ENCODE results near the gene RIPK4. TPM values are rescaled to one million over a fixed set of nuclear protein-coding genes. Genes with fewer than 3 reads are reported as not detected.

Gene RIPK4
- total and polyA plus RNA-seq, 2 donors from 2014 or later = 11.6 to 32.6 TPM

DNA sequence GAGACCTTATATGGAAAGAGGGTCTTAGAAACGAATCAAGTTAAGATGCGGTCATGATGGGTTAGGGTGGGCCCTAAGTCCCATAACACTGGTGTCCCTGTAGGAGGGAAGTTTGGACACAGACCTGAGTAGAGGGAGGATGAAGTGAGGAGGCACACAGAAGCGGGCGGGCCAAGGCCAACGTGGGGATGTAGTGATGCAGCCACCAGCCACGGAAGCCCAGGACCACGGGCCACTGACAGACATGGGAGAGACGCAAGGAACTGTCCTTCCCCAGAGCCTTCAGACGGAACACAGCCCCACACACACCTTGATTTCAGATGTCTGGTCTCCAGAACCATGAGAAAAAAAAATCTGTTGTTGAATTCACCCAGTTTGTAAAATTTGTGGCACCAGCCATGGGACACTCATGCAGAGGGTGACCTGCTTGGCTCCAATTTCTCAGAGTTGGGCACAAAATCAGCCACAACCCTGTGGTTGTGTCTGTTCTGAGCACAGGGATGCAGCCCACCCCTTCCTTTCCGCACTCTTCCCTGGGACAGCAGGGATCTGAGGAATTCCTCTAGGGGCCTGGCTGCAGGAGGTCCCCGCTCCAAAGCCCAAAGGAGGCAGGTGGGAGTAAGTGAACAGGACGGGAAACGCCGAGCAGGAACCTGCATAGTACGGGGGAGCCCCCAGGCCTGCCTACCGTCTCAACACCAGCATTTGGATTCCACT lies 61.1 kb downstream of the RIPK4 start:
- no peak overlapping the region for H3K27ac ChIP-seq (ENCODE audit: low read depth in 2 of 2, low read length in 2 of 2)
- H3K9me3 ChIP-seq (ENCODE audit: control insufficient read depth in 2 of 3, insufficient read depth in 1 of 3, low read length in 3 of 3) = no peaks in the 10 kb centered on the region

DNA sequence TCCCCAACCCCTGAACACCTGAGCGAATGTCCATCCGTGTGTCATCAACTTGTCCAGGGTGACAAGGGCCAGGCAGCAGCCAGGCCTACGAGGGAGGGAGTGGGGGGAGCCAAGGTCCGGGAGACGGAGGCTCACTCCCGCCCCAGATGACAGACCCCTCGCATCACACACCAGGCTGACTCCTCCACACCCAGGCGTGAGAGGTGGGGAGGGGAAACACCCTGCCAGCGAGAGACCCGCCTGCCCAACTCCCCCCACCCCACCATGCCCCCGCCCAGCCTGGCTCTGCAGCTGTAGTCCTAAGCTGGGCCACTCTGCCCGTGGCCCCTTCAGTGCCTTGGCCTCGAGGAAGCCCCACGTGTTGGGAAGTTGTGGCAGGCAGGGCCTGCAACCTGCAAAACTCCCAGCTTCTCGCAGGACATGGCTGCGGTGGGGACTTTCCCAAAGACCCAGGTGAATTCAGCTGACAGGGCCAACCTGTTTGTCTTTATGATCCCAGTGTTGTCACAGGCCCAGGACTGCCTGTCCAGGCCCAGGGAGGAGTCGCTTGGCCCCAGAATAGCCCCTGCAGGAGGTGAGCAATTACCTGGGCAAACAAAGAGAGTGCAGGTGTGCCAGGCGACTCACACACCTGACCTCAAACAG lies 62.9 kb downstream of the RIPK4 start:
- Histone ChIP-seq H3K4me3 (ENCODE audit: low read length in 3 of 3) (no peak overlapping the region), H3K27ac (ENCODE audit: low read depth in 2 of 2, low read length in 2 of 2) (no peak overlapping the region), H3K27me3 (ENCODE audit: control insufficient read depth, insufficient read depth, low read length) (no peaks in the 10 kb centered on the region), H3K9ac (ENCODE audit: low read length in 3 of 3) (no peak overlapping the region), H3K36me3 (ENCODE audit: control insufficient read depth in 2 of 3, insufficient read depth in 3 of 3, low read length in 3 of 3) (no peaks in the 10 kb centered on the region), H3K4me1 (ENCODE audit: control insufficient read depth in 2 of 3, insufficient read depth in 2 of 3, low read depth in 1 of 3, low read length in 3 of 3) (peaks cover 0 to 6% (median 0%) of the 10 kb centered on the region in 3 donors), H3K9me3 (ENCODE audit: control insufficient read depth in 2 of 3, insufficient read depth in 1 of 3, low read length in 3 of 3) (no peaks in the 10 kb centered on the region)
- TF ChIP-seq, protein P1, sequence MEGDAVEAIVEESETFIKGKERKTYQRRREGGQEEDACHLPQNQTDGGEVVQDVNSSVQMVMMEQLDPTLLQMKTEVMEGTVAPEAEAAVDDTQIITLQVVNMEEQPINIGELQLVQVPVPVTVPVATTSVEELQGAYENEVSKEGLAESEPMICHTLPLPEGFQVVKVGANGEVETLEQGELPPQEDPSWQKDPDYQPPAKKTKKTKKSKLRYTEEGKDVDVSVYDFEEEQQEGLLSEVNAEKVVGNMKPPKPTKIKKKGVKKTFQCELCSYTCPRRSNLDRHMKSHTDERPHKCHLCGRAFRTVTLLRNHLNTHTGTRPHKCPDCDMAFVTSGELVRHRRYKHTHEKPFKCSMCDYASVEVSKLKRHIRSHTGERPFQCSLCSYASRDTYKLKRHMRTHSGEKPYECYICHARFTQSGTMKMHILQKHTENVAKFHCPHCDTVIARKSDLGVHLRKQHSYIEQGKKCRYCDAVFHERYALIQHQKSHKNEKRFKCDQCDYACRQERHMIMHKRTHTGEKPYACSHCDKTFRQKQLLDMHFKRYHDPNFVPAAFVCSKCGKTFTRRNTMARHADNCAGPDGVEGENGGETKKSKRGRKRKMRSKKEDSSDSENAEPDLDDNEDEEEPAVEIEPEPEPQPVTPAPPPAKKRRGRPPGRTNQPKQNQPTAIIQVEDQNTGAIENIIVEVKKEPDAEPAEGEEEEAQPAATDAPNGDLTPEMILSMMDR (IDR thresholded peaks at IDR 0.05; ENCODE audit: borderline replicate concordance, extremely low read depth, insufficient read depth) = no peak
- FAIRE-seq = no peak
- intact Hi-C loops (cut with DNase I) = no loop called here
- peak in 1 of 5 donors; percentile 60 for DNase-seq

More for the DNA sequence above, 61.1 kb downstream of the RIPK4 start:
- Histone ChIP-seq H3K9ac (ENCODE audit: low read length in 3 of 3) (no peak overlapping the region), H3K36me3 (ENCODE audit: control insufficient read depth in 2 of 3, insufficient read depth in 3 of 3, low read length in 3 of 3) (no peaks in the 10 kb centered on the region), H3K27me3 (ENCODE audit: control insufficient read depth, insufficient read depth, low read length) (no peaks in the 10 kb centered on the region), H3K4me1 (ENCODE audit: control insufficient read depth in 2 of 3, insufficient read depth in 2 of 3, low read depth in 1 of 3, low read length in 3 of 3) (peaks cover 0 to 6% (median 0%) of the 10 kb centered on the region in 3 donors), H3K4me3 (ENCODE audit: low read length in 3 of 3) (no peak overlapping the region)
- intact Hi-C loops (cut with DNase I) = no loop called here
- TF ChIP-seq, protein P1 (IDR thresholded peaks at IDR 0.05; ENCODE audit: borderline replicate concordance, extremely low read depth, insufficient read depth) = no peak
- FAIRE-seq (no peak), DNase-seq (peak in 1 of 5 donors; percentile 63)

DNA sequence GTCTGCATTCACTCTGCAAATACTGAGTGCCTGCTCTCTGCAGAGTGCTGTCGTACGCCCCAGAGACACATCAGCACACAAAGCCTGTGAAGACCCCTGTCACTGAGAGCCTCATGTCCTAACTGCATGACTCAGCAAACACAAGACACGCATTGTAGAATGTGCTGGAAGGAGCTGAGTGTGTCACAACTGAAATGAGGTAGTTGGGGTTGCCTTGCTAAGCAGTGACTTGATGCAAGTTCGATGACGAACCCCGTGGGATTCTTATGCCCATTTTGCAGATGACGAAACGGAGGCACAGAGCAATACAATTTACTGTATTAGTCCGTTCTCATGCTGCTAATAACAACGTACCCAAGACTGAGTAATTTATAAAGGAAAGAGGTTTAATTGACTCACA lies 65.1 kb downstream of the RIPK4 start:
- Histone ChIP-seq H3K27ac (ENCODE audit: low read depth in 2 of 2, low read length in 2 of 2) (no peak overlapping the region), H3K9me3 (ENCODE audit: control insufficient read depth in 2 of 3, insufficient read depth in 1 of 3, low read length in 3 of 3) (no peaks in the 10 kb centered on the region), H3K9ac (ENCODE audit: low read length in 3 of 3) (no peak overlapping the region), H3K4me1 (ENCODE audit: control insufficient read depth in 2 of 3, insufficient read depth in 2 of 3, low read depth in 1 of 3, low read length in 3 of 3) (peaks cover 0 to 6% (median 0%) of the 10 kb centered on the region in 3 donors), H3K4me3 (ENCODE audit: low read length in 3 of 3) (no peak overlapping the region), H3K27me3 (ENCODE audit: control insufficient read depth, insufficient read depth, low read length) (no peaks in the 10 kb centered on the region), H3K36me3 (ENCODE audit: control insufficient read depth in 2 of 3, insufficient read depth in 3 of 3, low read length in 3 of 3) (no peaks in the 10 kb centered on the region)
- intact Hi-C loops (cut with DNase I) = no loop called here
- FAIRE-seq (no peak), DNase-seq (no peak)
- TF ChIP-seq, protein P1 (IDR thresholded peaks at IDR 0.05; ENCODE audit: borderline replicate concordance, extremely low read depth, insufficient read depth) = no peak
